GM12878 (cell line): ENCODE measurements around the gene EPHA4. TPM values are rescaled to one million over a fixed set of nuclear protein-coding genes. Genes with fewer than 3 reads are reported as not detected.

ENCODE experiments used
- ATAC-seq: fragments of 200-7000 bp; cut with Tn5 transposase; 3 replicates; pipeline ENCODE4 v1.9.1; 2020; ENCODE audit warnings: mild to moderate bottlenecking, moderate library complexity
- BruUV-seq: library from RNA; stranded (reverse); fragments of 400-500 nt; replicated peaks from 2 replicates; lab custom pipeline; 2021; lab: Mats Ljungman, UMichigan
- CTCF ChIA-PET: fragments of 300-600 bp; sonication (Branson Sonifier 250); formaldehyde crosslinking; extraction: SDS; loops from one replicate; lab custom pipeline; 2021; ENCODE audit warnings: inconsistent platforms; lab: Yijun Ruan, JAX
- POLR2A ChIA-PET: fragments of 350-600 bp; formaldehyde crosslinking; extraction: SDS; loops from one replicate; lab custom pipeline; 2021; ENCODE audit warnings: inconsistent platforms; lab: Charles Lee
- RAD21 ChIA-PET: fragments of 300-600 bp; sonication (Branson Sonifier 250); formaldehyde crosslinking; loops from one replicate; lab custom pipeline; 2023; ENCODE audit warnings: antibody characterized with exemption; ENCODE audit not compliant: unreplicated experiment; lab: Charles Lee
- SMC1A ChIA-PET: fragments of 300-600 bp; sonication (Branson Sonifier 250); formaldehyde crosslinking; loops from one replicate; lab custom pipeline; 2023; ENCODE audit not compliant: unreplicated experiment, uncharacterized antibody; lab: Charles Lee
- DNase-seq: peaks from one replicate; pipeline ENCODE4 v3.0.0-alpha.2; 2011; ENCODE audit warnings: low read depth, low spot score
- FAIRE-seq: peaks from 3 replicates; lab custom pipeline; 2011; peaks lifted over from hg19 to GRCh38; lab: Jason Lieb, UNC
- H2AFZ ChIP-seq: 2 replicates; pipeline ENCODE4 v1.6.0; 2011; ENCODE audit warnings: low read depth, low read length, control low read depth; ENCODE audit not compliant: control insufficient read depth
- H3K27ac ChIP-seq: 2 replicates; pipeline ENCODE4 v1.5.1; 2011; ENCODE audit warnings: control low read depth; ENCODE audit not compliant: control insufficient read depth, insufficient read depth
- H3K27me3 ChIP-seq, 2 experiments: replicated peaks in 1 of 2; 2 replicates each; pipeline versions ENCODE4 v1.6.0 to v1.6.1; 2011; ENCODE audit warnings: low read length in 1 of 2; ENCODE audit not compliant: control insufficient read depth in 2 of 2, insufficient read depth in 2 of 2
- H3K36me3 ChIP-seq, 2 experiments: 2 replicates each; pipeline ENCODE4 v1.5.1; 2011; ENCODE audit warnings: low read length in 1 of 2; ENCODE audit not compliant: control insufficient read depth in 2 of 2, insufficient read depth in 2 of 2
- H3K4me1 ChIP-seq: 2 replicates; pipeline ENCODE4 v1.6.1; 2011; ENCODE audit warnings: mild to moderate bottlenecking, low read length, moderate library complexity, mixed read lengths; ENCODE audit not compliant: control insufficient read depth, insufficient read depth
- H3K4me2 ChIP-seq: 2 replicates; pipeline ENCODE4 v1.6.0; 2011; ENCODE audit warnings: control low read depth; ENCODE audit not compliant: control insufficient read depth, insufficient read depth
- H3K4me3 ChIP-seq: fragments of 200-600 bp; sonication (generic); 2 replicates; pipeline ENCODE4 v1.5.1; 2016
- H3K79me2 ChIP-seq: 2 replicates; pipeline ENCODE4 v1.6.0; 2011; ENCODE audit warnings: low read length; ENCODE audit not compliant: control insufficient read depth, insufficient read depth
- H3K9ac ChIP-seq: 2 replicates; pipeline ENCODE4 v1.8.0; 2011; ENCODE audit warnings: low read length, control low read depth, mixed read lengths; ENCODE audit not compliant: control insufficient read depth, insufficient read depth
- H3K9me3 ChIP-seq: replicated peaks from 3 replicates; pipeline ENCODE4 v1.5.1; 2011; ENCODE audit warnings: mild to moderate bottlenecking, low read length; ENCODE audit not compliant: control insufficient read depth, insufficient read depth
- H4K20me1 ChIP-seq: 2 replicates; pipeline ENCODE4 v1.6.0; 2011; ENCODE audit not compliant: control insufficient read depth, insufficient read depth
- CBX3 ChIP-seq: fragments of 200-600 bp; sonication (generic); IDR thresholded peaks from 2 replicates; pipeline ENCODE4 v1.6.1; 2016; ENCODE audit warnings: low read depth, borderline replicate concordance
- CHD4 ChIP-seq: fragments of 200-600 bp; sonication (generic); IDR thresholded peaks from 2 replicates; pipeline ENCODE4 v1.6.1; 2016; ENCODE audit warnings: mild to moderate bottlenecking
- CREB1 ChIP-seq: IDR thresholded peaks from 2 replicates; pipeline ENCODE4 v1.6.1; 2012; ENCODE audit warnings: low read depth, mild to moderate bottlenecking, inconsistent platforms
- IKZF2 ChIP-seq, 2 experiments: fragments of 450-650 bp; IDR thresholded peaks; 2 replicates each; pipeline ENCODE4 v1.6.1; 2017; ENCODE audit warnings: mild to moderate bottlenecking in 2 of 2, moderate library complexity in 2 of 2
- KLF5 ChIP-seq: fragments of 450-650 bp; IDR thresholded peaks from 2 replicates; pipeline ENCODE4 v1.6.1; 2014; ENCODE audit warnings: mild to moderate bottlenecking; ENCODE audit not compliant: partially characterized antibody
- LARP7 ChIP-seq: fragments of 450-650 bp; IDR thresholded peaks from 2 replicates; pipeline ENCODE4 v1.6.1; 2017; ENCODE audit warnings: mild to moderate bottlenecking
- NRF1 ChIP-seq: conservative IDR thresholded peaks from 2 replicates; pipeline ENCODE4 v1.6.1; 2011; ENCODE audit warnings: mild to moderate bottlenecking, low read depth, low read length, improper control_type of control experiment
- PAX8 ChIP-seq: fragments of 450-650 bp; IDR thresholded peaks from 2 replicates; pipeline ENCODE4 v1.6.1; 2017; ENCODE audit warnings: mild to moderate bottlenecking, moderate library complexity
- POLR2A ChIP-seq: IDR thresholded peaks from 2 replicates; pipeline ENCODE4 v1.6.1; 2011; ENCODE audit warnings: low read depth, mild to moderate bottlenecking, low read length
- RCOR1 ChIP-seq: conservative IDR thresholded peaks from 2 replicates; pipeline ENCODE4 v1.6.1; 2012; ENCODE audit warnings: low read depth, low read length, improper control_type of control experiment
- SIX5 ChIP-seq: IDR thresholded peaks from 2 replicates; pipeline ENCODE4 v1.6.1; 2011; ENCODE audit warnings: mild to moderate bottlenecking, low read depth, low read length, moderate library complexity; ENCODE audit not compliant: severe bottlenecking
- SMARCA5 ChIP-seq: fragments of 450-650 bp; IDR thresholded peaks from 2 replicates; pipeline ENCODE4 v1.6.1; 2017; ENCODE audit warnings: mild to moderate bottlenecking
- STAT3 ChIP-seq: IDR thresholded peaks from 2 replicates; pipeline ENCODE4 v1.6.1; 2011; ENCODE audit warnings: low read depth, low read length, improper control_type of control experiment
- ZNF217 ChIP-seq: fragments of 450-650 bp; IDR thresholded peaks from 2 replicates; pipeline ENCODE4 v1.6.1; 2017; ENCODE audit warnings: antibody characterized with exemption, mild to moderate bottlenecking
- ZNF384 ChIP-seq: IDR thresholded peaks from 2 replicates; pipeline ENCODE4 v1.6.1; 2012; ENCODE audit warnings: low read depth, mild to moderate bottlenecking, low read length, improper control_type of control experiment, borderline replicate concordance
- WGBS: methylation state at CpG from one replicate; pipeline ENCODE4 v1.1.6; 2016; ENCODE audit warnings: low lambda C conversion rate; ENCODE audit not compliant: insufficient replicate concordance, insufficient coverage; ENCODE audit errors: missing lambda C conversion rate; 5-methylcytosine and 5-hydroxymethylcytosine counted together
- in situ Hi-C: fragments of 300-500 bp; cut with MboI; formaldehyde crosslinking; loops from 9 replicates; pipeline ENCODE4 v1.14.3; 2018; ENCODE audit warnings: mixed read lengths
- intact Hi-C: fragments of 100-400 bp; cut with micrococcal nuclease; formaldehyde crosslinking; loops from one replicate; pipeline ENCODE4 v1.14.2; 2022; ENCODE audit not compliant: unreplicated experiment
- polyA plus RNA-seq, 11 experiments: library from polyadenylated mRNA; depleted of rRNA in 4 of 11; unstranded in 6 of 11; stranded (reverse) in 5 of 11; fragments of >200 nt; fragmentation: Nextera tagmentation in 4 of 11; fragmentation: Illumina TruSeq in 1 of 11; extraction: Ambion mirVana in 4 of 11; extraction: Trizol in 1 of 11; gene quantifications; 1 replicate in 1 of 11; 2 replicates in 10 of 11; pipeline versions ENCODE4 v1.2.1 to v1.2.3, GENCODE V29; 2011 to 2016; ENCODE audit warnings: inconsistent platforms in 2 of 11, missing spikeins in 2 of 11, low read depth in 1 of 11
- total RNA-seq, 4 experiments: library from RNA; depleted of rRNA in 3 of 4; stranded (reverse); fragments of >200 nt in 3 of 4; fragmentation: Illumina TruSeq in 1 of 4; extraction: Trizol in 1 of 4; gene quantifications; 2 replicates each; pipeline versions ENCODE4 v1.2.1 to v1.2.3, GENCODE V29; 2013 to 2021
- TF ChIP-seq, protein P1 (sequence below): IDR thresholded peaks from 2 replicates; pipeline ENCODE4 v1.6.1; 2012; ENCODE audit warnings: low read depth, low read length, improper control_type of control experiment
- TF ChIP-seq, protein P2 (sequence below): fragments of 450-650 bp; IDR thresholded peaks from 2 replicates; pipeline ENCODE4 v1.6.1; 2016; ENCODE audit warnings: mild to moderate bottlenecking

The EPHA4 gene
- total and polyA plus RNA-seq, 10 of the 15 experiments (the other 5 are each of a cell fraction or from before 2014, with no cell fraction given) = 0.06 to 1.5 (median 0.33) TPM; not detected in 1

DNA sequence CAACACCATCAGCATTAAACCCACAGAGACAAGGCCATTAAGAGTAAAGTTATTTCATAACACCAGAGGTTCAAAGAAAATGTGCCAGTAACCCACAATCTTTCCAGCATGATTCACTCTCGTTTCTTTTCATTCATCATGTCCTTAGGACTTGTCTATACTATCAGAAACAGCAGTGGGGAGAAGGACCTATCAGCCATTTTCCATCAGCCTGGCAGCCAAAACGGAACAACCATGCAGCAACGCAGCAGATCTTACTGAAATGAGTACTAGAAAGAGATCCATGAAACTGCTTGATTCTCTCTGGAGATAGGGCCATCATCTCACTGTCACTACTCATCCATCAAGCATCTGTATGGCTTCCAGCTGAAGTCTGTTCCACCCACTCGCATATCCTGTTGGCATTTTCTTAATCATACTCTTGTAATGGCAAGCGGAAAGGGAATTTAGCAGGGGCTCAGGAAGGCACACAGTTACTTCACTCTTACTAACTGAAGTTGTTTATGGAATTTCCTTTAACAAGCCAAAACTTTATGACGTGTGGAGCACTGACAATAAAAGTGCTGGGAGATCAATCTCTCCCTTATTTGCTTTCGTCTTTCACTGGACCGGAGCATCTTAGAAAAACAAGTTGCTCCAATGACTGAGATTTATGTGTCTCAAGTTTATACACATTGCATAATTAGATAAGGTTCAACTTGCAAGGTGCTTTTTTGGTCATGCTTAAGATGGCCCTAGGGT, 69.7 kb downstream of the EPHA4 start:
- no peak for FAIRE-seq
- Histone ChIP-seq H3K4me3 (no peak overlapping the region), H3K36me3 (no peaks in the 10 kb centered on the region), H4K20me1 (no peaks in the 10 kb centered on the region), H3K27me3 (no peaks in the 10 kb centered on the region; a peak in 1 of 4 replicates), H3K4me2 (no peak overlapping the region), H3K4me1 (no peaks in the 10 kb centered on the region), H3K27ac (no peak overlapping the region), H3K9me3 (no peaks in the 10 kb centered on the region), H3K79me2 (no peaks in the 10 kb centered on the region), H2AFZ (no peak overlapping the region), H3K9ac (no peak overlapping the region)
- in situ Hi-C loops (no loop called here), intact Hi-C loops (no loop called here)
- no peak for DNase-seq
- no peak for TF ChIP-seq SIX5
- TF ChIP-seq ZNF217 = no peak
- no peak for TF ChIP-seq CHD4
- no peak for TF ChIP-seq NRF1
- no peak for TF ChIP-seq KLF5
- no peak for TF ChIP-seq CREB1
- TF ChIP-seq, protein P1, sequence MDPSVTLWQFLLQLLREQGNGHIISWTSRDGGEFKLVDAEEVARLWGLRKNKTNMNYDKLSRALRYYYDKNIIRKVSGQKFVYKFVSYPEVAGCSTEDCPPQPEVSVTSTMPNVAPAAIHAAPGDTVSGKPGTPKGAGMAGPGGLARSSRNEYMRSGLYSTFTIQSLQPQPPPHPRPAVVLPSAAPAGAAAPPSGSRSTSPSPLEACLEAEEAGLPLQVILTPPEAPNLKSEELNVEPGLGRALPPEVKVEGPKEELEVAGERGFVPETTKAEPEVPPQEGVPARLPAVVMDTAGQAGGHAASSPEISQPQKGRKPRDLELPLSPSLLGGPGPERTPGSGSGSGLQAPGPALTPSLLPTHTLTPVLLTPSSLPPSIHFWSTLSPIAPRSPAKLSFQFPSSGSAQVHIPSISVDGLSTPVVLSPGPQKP = no peak
- no peak for TF ChIP-seq CBX3
- TF ChIP-seq PAX8 = no peak
- TF ChIP-seq IKZF2 (IDR thresholded peaks at IDR 0.05) = no peak
- TF ChIP-seq, protein P2, sequence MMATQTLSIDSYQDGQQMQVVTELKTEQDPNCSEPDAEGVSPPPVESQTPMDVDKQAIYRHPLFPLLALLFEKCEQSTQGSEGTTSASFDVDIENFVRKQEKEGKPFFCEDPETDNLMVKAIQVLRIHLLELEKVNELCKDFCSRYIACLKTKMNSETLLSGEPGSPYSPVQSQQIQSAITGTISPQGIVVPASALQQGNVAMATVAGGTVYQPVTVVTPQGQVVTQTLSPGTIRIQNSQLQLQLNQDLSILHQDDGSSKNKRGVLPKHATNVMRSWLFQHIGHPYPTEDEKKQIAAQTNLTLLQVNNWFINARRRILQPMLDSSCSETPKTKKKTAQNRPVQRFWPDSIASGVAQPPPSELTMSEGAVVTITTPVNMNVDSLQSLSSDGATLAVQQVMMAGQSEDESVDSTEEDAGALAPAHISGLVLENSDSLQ = no peak
- TF ChIP-seq RCOR1 = no peak
- TF ChIP-seq SMARCA5 = no peak
- no peak for TF ChIP-seq POLR2A
- no peak for TF ChIP-seq STAT3
- TF ChIP-seq LARP7 = no peak
- TF ChIP-seq ZNF384 = no peak
- no peak for ATAC-seq
- BruUV-seq = no TSS peak
- WGBS = 61% methylated on average over 8 of the region's 8 CpGs
- ChIA-PET POLR2A (no interaction called here), CTCF (no interaction called here), SMC1A (no interaction called here), RAD21 (no interaction called here)
